Left ventricle myocardium inferior (tissue), 1 donor: Measurements from ENCODE around the gene SF1. TPM values are rescaled to one million over a fixed set of nuclear protein-coding genes. Genes with fewer than 3 reads are reported as not detected.

Experiments used
- DNase-seq: peaks from one replicate; pipeline ENCODE4 v3.0.0-alpha.2; 2020
- H3K27ac ChIP-seq: fragments of 200-600 bp; replicated peaks from 2 replicates; pipeline ENCODE4 v1.8.0; 2021
- H3K27me3 ChIP-seq: fragments of 200-600 bp; 2 replicates; pipeline ENCODE4 v1.8.0; 2021; ENCODE audit warnings: low read depth
- H3K36me3 ChIP-seq: fragments of 200-600 bp; 2 replicates; pipeline ENCODE4 v1.8.0; 2021
- H3K4me1 ChIP-seq: fragments of 200-600 bp; 2 replicates; pipeline ENCODE4 v1.8.0; 2021
- H3K4me3 ChIP-seq: fragments of 200-600 bp; 2 replicates; pipeline ENCODE4 v1.8.0; 2021; ENCODE audit warnings: mild to moderate bottlenecking, moderate library complexity
- H3K9me3 ChIP-seq: fragments of 200-600 bp; replicated peaks from 2 replicates; pipeline ENCODE4 v1.8.0; 2021
- intact Hi-C: fragments of 100-400 bp; cut with micrococcal nuclease; formaldehyde crosslinking; loops from one replicate; pipeline ENCODE4 v1.11.0; 2022
- total RNA-seq: library from RNA; stranded (reverse); fragmentation: NEBNext Ultra II Directional; extraction: Animal tissue kit (Norgen Biotek cat#: 25700); gene quantifications from one replicate; pipeline ENCODE4 v1.2.1, GENCODE V29; 2021
- TF ChIP-seq, protein P1 (sequence below): fragments of 200-600 bp; IDR thresholded peaks from 2 replicates; pipeline ENCODE4 v1.8.0; 2021; ENCODE audit warnings: antibody characterized with exemption, mild to moderate bottlenecking, borderline replicate concordance
- donor health status: DM: no; HTN: yes; CAD: no; lungs with severe emphysema.

SF1 gene
- total RNA-seq, 1 donor from 2014 or later, result 188 TPM

DNA sequence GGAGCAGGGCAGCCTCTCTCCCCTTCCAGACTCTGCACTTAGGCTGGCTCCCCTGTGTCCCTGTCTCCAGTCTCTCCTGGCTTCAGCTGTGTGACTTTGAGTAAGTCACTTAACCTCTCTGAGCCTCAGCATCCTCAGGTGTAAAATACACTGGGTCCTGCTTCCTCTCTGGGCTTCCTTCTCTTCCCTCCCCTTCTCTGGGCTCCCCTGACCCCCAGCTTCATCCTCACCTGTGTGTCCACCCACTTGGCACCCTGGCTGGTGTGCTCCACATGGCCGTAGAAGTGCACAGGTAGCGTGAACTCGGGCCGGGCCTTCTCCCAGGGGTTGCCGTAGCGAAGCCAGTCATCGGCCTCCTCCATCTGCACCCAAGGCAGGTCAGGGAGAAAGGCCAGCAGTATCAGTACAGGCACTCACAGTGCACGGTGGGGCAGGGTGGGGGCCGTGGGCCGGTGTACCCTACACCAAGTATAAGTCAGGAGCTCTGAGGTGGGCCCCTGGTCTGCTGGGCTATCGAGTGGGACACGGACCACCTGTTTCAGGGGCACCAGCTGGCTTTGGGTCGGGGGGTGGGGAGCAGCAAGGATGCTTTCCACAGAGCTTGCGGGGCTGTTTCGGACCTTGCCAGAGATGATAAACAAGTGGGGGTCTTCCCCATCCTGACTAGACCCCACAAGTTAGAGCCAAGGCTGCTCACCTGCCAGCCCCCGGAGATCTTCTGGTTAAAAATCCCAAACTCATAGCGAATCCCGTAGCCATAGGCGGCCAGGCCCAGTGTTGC is 20.6 kb downstream of the SF1 start:
- peaks cover 51% of the 10 kb centered on the region for H3K4me1 ChIP-seq
- H3K27me3 ChIP-seq, result no peaks in the 10 kb centered on the region
- intact Hi-C loops, result no loop called here
- no peak overlapping the region for H3K27ac ChIP-seq
- H3K4me3 ChIP-seq, result no peak overlapping the region
- DNase-seq, result no peak
- H3K9me3 ChIP-seq, result no peaks in the 10 kb centered on the region
- peaks cover 19% of the 10 kb centered on the region for H3K36me3 ChIP-seq
- TF ChIP-seq, protein P1, sequence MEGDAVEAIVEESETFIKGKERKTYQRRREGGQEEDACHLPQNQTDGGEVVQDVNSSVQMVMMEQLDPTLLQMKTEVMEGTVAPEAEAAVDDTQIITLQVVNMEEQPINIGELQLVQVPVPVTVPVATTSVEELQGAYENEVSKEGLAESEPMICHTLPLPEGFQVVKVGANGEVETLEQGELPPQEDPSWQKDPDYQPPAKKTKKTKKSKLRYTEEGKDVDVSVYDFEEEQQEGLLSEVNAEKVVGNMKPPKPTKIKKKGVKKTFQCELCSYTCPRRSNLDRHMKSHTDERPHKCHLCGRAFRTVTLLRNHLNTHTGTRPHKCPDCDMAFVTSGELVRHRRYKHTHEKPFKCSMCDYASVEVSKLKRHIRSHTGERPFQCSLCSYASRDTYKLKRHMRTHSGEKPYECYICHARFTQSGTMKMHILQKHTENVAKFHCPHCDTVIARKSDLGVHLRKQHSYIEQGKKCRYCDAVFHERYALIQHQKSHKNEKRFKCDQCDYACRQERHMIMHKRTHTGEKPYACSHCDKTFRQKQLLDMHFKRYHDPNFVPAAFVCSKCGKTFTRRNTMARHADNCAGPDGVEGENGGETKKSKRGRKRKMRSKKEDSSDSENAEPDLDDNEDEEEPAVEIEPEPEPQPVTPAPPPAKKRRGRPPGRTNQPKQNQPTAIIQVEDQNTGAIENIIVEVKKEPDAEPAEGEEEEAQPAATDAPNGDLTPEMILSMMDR, result no peak

GRCh38 chr11:64755681-64756361 is 22.5 kb downstream of the SF1 start:
- H3K36me3 ChIP-seq, result peaks cover 34% of the 10 kb centered on the region
- no peak overlapping the region for H3K4me3 ChIP-seq
- H3K9me3 ChIP-seq, result no peaks in the 10 kb centered on the region
- TF ChIP-seq, protein P1, result no peak
- intact Hi-C loops, result no loop called here
- H3K27me3 ChIP-seq, result no peaks in the 10 kb centered on the region
- no peak overlapping the region for H3K27ac ChIP-seq
- peaks cover 32% of the 10 kb centered on the region for H3K4me1 ChIP-seq
- no peak for DNase-seq

- no peaks in the 10 kb centered on the region for H3K9me3 ChIP-seq
- no peak overlapping the region for H3K4me3 ChIP-seq
- H3K36me3 ChIP-seq, result peaks cover 42% of the 10 kb centered on the region
- DNase-seq, result no peak
- peaks cover 25% of the 10 kb centered on the region for H3K4me1 ChIP-seq
- no peaks in the 10 kb centered on the region for H3K27me3 ChIP-seq
- TF ChIP-seq, protein P1, result no peak
- intact Hi-C loops, result no loop called here
- H3K27ac ChIP-seq, result no peak overlapping the region
These were observed 23.3 kb downstream of the SF1 start for GRCh38 chr11:64754919-64755662.

GRCh38 chr11:64754124-64754918 is 24.0 kb downstream of the SF1 start:
- peaks cover 42% of the 10 kb centered on the region for H3K36me3 ChIP-seq
- no peak overlapping the region for H3K27ac ChIP-seq
- TF ChIP-seq, protein P1, result no peak

More at GRCh38 chr11:64754124-64754918, 24.0 kb downstream of the SF1 start:
- intact Hi-C loops, result no loop called here
- Histone ChIP-seq H3K4me3 (no peak overlapping the region), H3K27me3 (no peaks in the 10 kb centered on the region), H3K9me3 (no peaks in the 10 kb centered on the region), H3K4me1 (peaks cover 17% of the 10 kb centered on the region)
- no peak for DNase-seq
